ENCODE measurements around the gene SHISAL1. TPM values are rescaled to one million over a fixed set of nuclear protein-coding genes. Genes with fewer than 3 reads are reported as not detected.
A peak's percentile ranks its signal among the peaks of the same experiment; 100 is the strongest.

Gene SHISAL1
- total RNA-seq, 3 donors from 2014 or later = 0.32 to 1.2 (median 0.33) TPM

GRCh38 chr22:44314425-44315067 lies 1.8 kb upstream of the SHISAL1 start:
- Histone ChIP-seq H3K27me3 (peaks cover 0 to 9% of the 10 kb centered on the region in 2 donors), H3K4me1 (no peaks in the 10 kb centered on the region), H3K4me3 (no peak overlapping the region), H3K36me3 (no peaks in the 10 kb centered on the region), H3K27ac (no peak overlapping the region), H3K9me3 (no peaks in the 10 kb centered on the region)
- DNase-seq (ENCODE audit: low spot score in 2 of 2) = no peak
- intact Hi-C loops (cut with DNase I; ENCODE audit: low total_unique reads) = no loop called here
- TF ChIP-seq POLR2A (IDR thresholded peaks at IDR 0.05) (no peak), POLR2AphosphoS5 (IDR thresholded peaks at IDR 0.05) (no peak), CTCF (IDR thresholded peaks at IDR 0.05) (no peak)

GRCh38 chr22:44313385-44314006 lies 745 bp upstream of the SHISAL1 start:
- Histone ChIP-seq H3K27ac (no peak overlapping the region), H3K36me3 (no peaks in the 10 kb centered on the region), H3K4me1 (no peaks in the 10 kb centered on the region), H3K27me3 (peaks cover 0 to 9% of the 10 kb centered on the region in 2 donors), H3K4me3 (no peak overlapping the region), H3K9me3 (no peaks in the 10 kb centered on the region)
- intact Hi-C loops (cut with DNase I; ENCODE audit: low total_unique reads) = no loop called here
- no peak for TF ChIP-seq POLR2A (IDR thresholded peaks at IDR 0.05)
- DNase-seq (ENCODE audit: low spot score in 2 of 2) = no peak

- Histone ChIP-seq H3K36me3 (no peaks in the 10 kb centered on the region), H3K27ac (no peak overlapping the region), H3K4me1 (no peaks in the 10 kb centered on the region), H3K9me3 (no peaks in the 10 kb centered on the region), H3K4me3 (no peak overlapping the region), H3K27me3 (peaks cover 0 to 9% of the 10 kb centered on the region in 2 donors)
- no peak for DNase-seq (ENCODE audit: low spot score in 2 of 2)
- TF ChIP-seq POLR2A (IDR thresholded peaks at IDR 0.05) (no peak), POLR2AphosphoS5 (IDR thresholded peaks at IDR 0.05) (no peak), CTCF (IDR thresholded peaks at IDR 0.05) (no peak)
- intact Hi-C loops (cut with DNase I; ENCODE audit: low total_unique reads) = no loop called here
Measured at GRCh38 chr22:44311855-44312170, 938 bp downstream of the SHISAL1 start.

- no peak for DNase-seq (ENCODE audit: low spot score in 2 of 2)
- intact Hi-C loops (cut with DNase I; ENCODE audit: low total_unique reads) = no loop called here
- Histone ChIP-seq H3K4me1 (no peaks in the 10 kb centered on the region), H3K4me3 (no peak overlapping the region), H3K27me3 (peaks cover 0 to 9% of the 10 kb centered on the region in 2 donors), H3K9me3 (no peaks in the 10 kb centered on the region), H3K36me3 (no peaks in the 10 kb centered on the region), H3K27ac (no peak overlapping the region)
- TF ChIP-seq POLR2AphosphoS5 (IDR thresholded peaks at IDR 0.05) (no peak), POLR2A (IDR thresholded peaks at IDR 0.05) (no peak), CTCF (IDR thresholded peaks at IDR 0.05) (no peak)
Measured at GRCh38 chr22:44311104-44311854, 1.5 kb downstream of the SHISAL1 start.

GRCh38 chr22:44309647-44310046 lies 3.1 kb downstream of the SHISAL1 start:
- Histone ChIP-seq H3K27me3 (peaks cover 0 to 9% of the 10 kb centered on the region in 2 donors), H3K9me3 (no peaks in the 10 kb centered on the region), H3K4me3 (no peak overlapping the region), H3K36me3 (no peaks in the 10 kb centered on the region), H3K27ac (peak overlapping the region in 1 of 2 donors; percentile 72), H3K4me1 (no peaks in the 10 kb centered on the region)
- no peak for DNase-seq (ENCODE audit: low spot score in 2 of 2)
- intact Hi-C loops (cut with DNase I; ENCODE audit: low total_unique reads) = no loop called here
- no peak for TF ChIP-seq CTCF (IDR thresholded peaks at IDR 0.05)
- no peak for TF ChIP-seq POLR2AphosphoS5 (IDR thresholded peaks at IDR 0.05)
- TF ChIP-seq POLR2A (IDR thresholded peaks at IDR 0.05) = no peak
